Gastrocnemius medialis (tissue), 4 donors: ENCODE results near the gene SNX10.

Source experiments
- CTCF ChIP-seq, 5 experiments: fragments of 450-650 bp in 3 of 5; fragments of 200-600 bp in 2 of 5; sonication (generic) in 2 of 5; IDR thresholded peaks in 4 of 5; conservative IDR thresholded peaks in 1 of 5; 1 replicate in 4 of 5; 2 replicates in 1 of 5; pipeline ENCODE4 v1.5.1; 2016 to 2019; ENCODE audit warnings: antibody characterized with exemption in 5 of 5, mild to moderate bottlenecking in 3 of 5, moderate library complexity in 3 of 5
- POLR2A ChIP-seq, 2 donors: fragments of 450-650 bp; IDR thresholded peaks; one replicate each; pipeline ENCODE4 v1.6.1; 2017; ENCODE audit warnings: antibody characterized with exemption in 2 of 2, mild to moderate bottlenecking in 2 of 2, moderate library complexity in 2 of 2

GRCh38 chr7:26340476-26341018, 48.9 kb downstream of the SNX10 start:
- TF ChIP-seq CTCF (IDR thresholded peaks at IDR 0.05 in 4 of 5, conservative IDR thresholded peaks at IDR 0.05 in 1 of 5) = no peak
- no peak for TF ChIP-seq POLR2A (IDR thresholded peaks at IDR 0.05)
